IMR-90 (cell line): ENCODE data around the gene RBFOX1. TPM values are rescaled to one million over a fixed set of nuclear protein-coding genes. Genes with fewer than 3 reads are reported as not detected.

ENCODE experiments used
- ATAC-seq: fragments of 200-7000 bp; cut with Tn5 transposase; 2 replicates; pipeline ENCODE4 v1.9.1; 2020; ENCODE audit warnings: low read depth, mild to moderate bottlenecking, moderate library complexity
- BruUV-seq: library from RNA; stranded (reverse); fragments of 400-500 nt; replicated peaks from 2 replicates; lab custom pipeline; 2021; lab: Mats Ljungman, UMichigan
- CTCF ChIA-PET: fragments of 300-600 bp; formaldehyde crosslinking; extraction: SDS; loops from one replicate; lab custom pipeline; 2021; ENCODE audit warnings: antibody characterized with exemption; lab: Yijun Ruan, JAX
- POLR2A ChIA-PET: fragments of 300-600 bp; sonication (Branson Sonifier 250); formaldehyde crosslinking; loops from one replicate; lab custom pipeline; 2022; ENCODE audit warnings: antibody characterized with exemption; ENCODE audit not compliant: unreplicated experiment; lab: Charles Lee
- DNase-seq: peaks from one replicate; pipeline ENCODE4 v3.0.0; 2013
- H2AFZ ChIP-seq: replicated peaks from 2 replicates; pipeline ENCODE3; 2013; ENCODE audit warnings: low read length, mild to moderate bottlenecking; ENCODE audit not compliant: poor library complexity
- H2AK5ac ChIP-seq: 2 replicates; pipeline ENCODE4 v1.6.1; 2013; ENCODE audit warnings: low read depth, low read length, inconsistent platforms
- H2AK9ac ChIP-seq: replicated peaks from 2 replicates; pipeline ENCODE3; 2013; ENCODE audit warnings: mild to moderate bottlenecking, low read depth, low read length, moderate library complexity; ENCODE audit not compliant: poor library complexity
- H2BK120ac ChIP-seq: 2 replicates; pipeline ENCODE4 v1.6.1; 2013; ENCODE audit warnings: low read depth, low read length, inconsistent platforms
- H2BK15ac ChIP-seq: 3 replicates; pipeline ENCODE4 v1.6.1; 2013; ENCODE audit warnings: low read depth, low read length, inconsistent platforms
- H2BK20ac ChIP-seq: 2 replicates; pipeline ENCODE4 v1.6.1; 2013; ENCODE audit warnings: low read depth, mild to moderate bottlenecking, inconsistent platforms, low read length, moderate library complexity
- H2BK5ac ChIP-seq: 2 replicates; pipeline ENCODE4 v1.6.1; 2013; ENCODE audit warnings: mild to moderate bottlenecking, low read depth, low read length, inconsistent platforms; ENCODE audit not compliant: poor library complexity, severe bottlenecking
- H3K14ac ChIP-seq: replicated peaks from 2 replicates; pipeline ENCODE4 v1.6.1; 2013; ENCODE audit warnings: low read depth, low read length, inconsistent platforms
- H3K18ac ChIP-seq: 2 replicates; pipeline ENCODE4 v1.6.1; 2013; ENCODE audit warnings: low read depth, low read length, control low read depth
- H3K23ac ChIP-seq: 2 replicates; pipeline ENCODE4 v1.6.1; 2013; ENCODE audit warnings: low read depth, low read length, inconsistent platforms
- H3K27ac ChIP-seq: 2 replicates; pipeline ENCODE4 v1.5.1; 2013; ENCODE audit warnings: mild to moderate bottlenecking, control low read depth, low read length; ENCODE audit not compliant: insufficient read depth
- H3K27me3 ChIP-seq: 2 replicates; pipeline ENCODE4 v1.6.1; 2013; ENCODE audit warnings: low read length; ENCODE audit not compliant: control insufficient read depth, insufficient read depth
- H3K36me3 ChIP-seq: 2 replicates; pipeline ENCODE4 v1.6.1; 2013; ENCODE audit warnings: low read length, mixed read lengths; ENCODE audit not compliant: control insufficient read depth, insufficient read depth
- H3K4ac ChIP-seq: 2 replicates; pipeline ENCODE4 v1.6.1; 2013; ENCODE audit warnings: low read depth, low read length, inconsistent platforms
- H3K4me1 ChIP-seq: 2 replicates; pipeline ENCODE4 v1.6.1; 2013; ENCODE audit warnings: low read length, mixed read lengths; ENCODE audit not compliant: control insufficient read depth, insufficient read depth
- H3K4me2 ChIP-seq: 2 replicates; pipeline ENCODE4 v1.6.1; 2013; ENCODE audit warnings: low read depth, mild to moderate bottlenecking, control low read depth, low read length, moderate library complexity
- H3K4me3 ChIP-seq: 2 replicates; pipeline ENCODE4 v1.5.1; 2013; ENCODE audit warnings: low read depth, mild to moderate bottlenecking, control low read depth, low read length, moderate library complexity; ENCODE audit not compliant: insufficient read depth
- H3K56ac ChIP-seq: 2 replicates; pipeline ENCODE4 v1.6.1; 2013; ENCODE audit warnings: low read length, inconsistent platforms; ENCODE audit not compliant: insufficient read depth; ENCODE audit errors: extremely low read depth
- H3K79me1 ChIP-seq, 2 experiments: 2 replicates each; pipeline ENCODE4 v1.6.1; 2013; ENCODE audit warnings: low read length in 2 of 2, inconsistent platforms in 1 of 2, low read depth in 1 of 2
- H3K9ac ChIP-seq: 2 replicates; pipeline ENCODE4 v1.6.1; 2013; ENCODE audit warnings: low read depth, low read length, control low read depth
- H3K9me1 ChIP-seq: 2 replicates; pipeline ENCODE4 v1.6.1; 2013; ENCODE audit warnings: low read length, inconsistent platforms; ENCODE audit not compliant: insufficient read depth
- H3K9me3 ChIP-seq: 2 replicates; pipeline ENCODE4 v1.6.1; 2013; ENCODE audit warnings: low read length; ENCODE audit not compliant: control insufficient read depth, insufficient read depth
- H4K20me1 ChIP-seq: 2 replicates; pipeline ENCODE4 v1.6.1; 2013; ENCODE audit warnings: low read length, inconsistent platforms; ENCODE audit not compliant: insufficient read depth
- H4K5ac ChIP-seq: 2 replicates; pipeline ENCODE4 v1.6.1; 2013; ENCODE audit warnings: mild to moderate bottlenecking, low read depth, low read length, control low read depth
- H4K8ac ChIP-seq, 2 experiments: 2 replicates each; pipeline ENCODE4 v1.6.1; 2013; ENCODE audit warnings: low read depth in 2 of 2, low read length in 2 of 2, control low read depth in 1 of 2, inconsistent platforms in 1 of 2
- H4K91ac ChIP-seq: 2 replicates; pipeline ENCODE4 v1.6.1; 2013; ENCODE audit warnings: low read depth, low read length, inconsistent platforms; ENCODE audit not compliant: insufficient read depth
- ELK1 ChIP-seq: fragments of 150-350 bp; IDR thresholded peaks from 2 replicates; pipeline ENCODE4 v1.6.1; 2016; ENCODE audit warnings: low read depth, mild to moderate bottlenecking, low read length, moderate library complexity, borderline replicate concordance
- WGBS, 2 experiments: methylation state at CpG; one replicate each; pipeline versions ENCODE4 v1.1.5 to v1.1.7; 2013; ENCODE audit warnings: missing lambda C conversion rate in 2 of 2; ENCODE audit not compliant: insufficient read length in 1 of 2; ENCODE audit errors: extremely low coverage in 2 of 2; 5-methylcytosine and 5-hydroxymethylcytosine counted together
- dilution Hi-C: fragments of 300-500 bp; cut with HindIII; formaldehyde crosslinking; loops from one replicate; pipeline ENCODE4 v1.14.3; 2018; ENCODE audit warnings: low sequenced_read_pairs; ENCODE audit not compliant: unreplicated experiment
- in situ Hi-C: fragments of 300-500 bp; cut with MboI; formaldehyde crosslinking; loops from 3 replicates; pipeline ENCODE4 v1.14.3; 2019; ENCODE audit warnings: low sequenced_read_pairs, inconsistent platforms, mixed read lengths
- intact Hi-C: fragments of 100-400 bp; cut with micrococcal nuclease; formaldehyde crosslinking; loops from 2 replicates; pipeline ENCODE4 v1.10.0; 2022
- polyA plus RNA-seq, 3 experiments: library from polyadenylated mRNA; depleted of rRNA; stranded (reverse); fragments of >200 nt; gene quantifications; 2 replicates each; pipeline ENCODE4 v1.2.3, GENCODE V29; 2012; ENCODE audit warnings: low replicate concordance in 1 of 3
- total RNA-seq: library from RNA; depleted of rRNA; stranded (reverse); fragments of >200 nt; gene quantifications from 2 replicates; pipeline ENCODE4 v1.2.3, GENCODE V29; 2012

The RBFOX1 gene
- total and polyA plus RNA-seq, 2 of the 4 experiments (the other 2 are of a cell fraction) = not detected

DNA sequence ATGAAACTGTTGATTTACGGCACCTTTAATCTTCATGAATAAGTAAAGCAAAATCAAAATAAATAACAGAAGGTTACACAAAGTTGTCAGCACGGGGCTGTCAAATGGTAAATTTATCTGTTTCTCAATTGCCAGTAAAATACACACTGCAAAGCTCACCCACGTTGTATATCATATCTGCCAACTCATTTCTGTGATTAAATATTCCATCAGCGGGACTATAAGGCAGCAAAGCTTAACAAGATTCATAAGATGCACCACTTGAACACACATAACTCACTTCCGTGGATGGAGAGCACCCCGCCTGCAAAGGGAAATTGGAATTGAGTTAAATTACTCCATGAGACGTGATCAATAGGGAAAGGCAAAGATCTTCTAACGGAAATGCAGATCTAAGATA, 280.0 kb downstream of the RBFOX1 start:
- intact Hi-C loops = no loop called here
- ATAC-seq (no peak), DNase-seq (no peak)
- WGBS, 2 experiments = 8% methylated on average over 2 of the region's 8 CpGs; no CpG with 5 or more reads in 1 of the 2 experiments
- ChIA-PET POLR2A (no interaction called here), CTCF (no interaction called here)
- Histone ChIP-seq H4K8ac (no peak overlapping the region), H3K9ac (no peak overlapping the region), H3K23ac (no peak overlapping the region), H3K9me1 (no peaks in the 10 kb centered on the region), H2BK5ac (no peak overlapping the region), H2AK5ac (no peak overlapping the region), H3K9me3 (peaks cover 7% of the 10 kb centered on the region), H3K36me3 (no peaks in the 10 kb centered on the region), H2BK20ac (no peak overlapping the region), H3K4me3 (no peak overlapping the region), H3K27me3 (no peaks in the 10 kb centered on the region), H3K79me1 (no peaks in the 10 kb centered on the region), H3K56ac (no peak overlapping the region), H3K14ac (no peak overlapping the region), H2BK15ac (no peak overlapping the region), H3K4me1 (no peaks in the 10 kb centered on the region), H3K18ac (no peak overlapping the region), H2BK120ac (no peak overlapping the region), H2AK9ac (no peak overlapping the region), H2AFZ (no peak overlapping the region), H3K27ac (no peak overlapping the region), H3K4ac (no peak overlapping the region), H3K4me2 (no peak overlapping the region), H4K20me1 (no peaks in the 10 kb centered on the region), H4K5ac (no peak overlapping the region), H4K91ac (no peak overlapping the region)
- in situ Hi-C loops = no loop called here
- no peak for TF ChIP-seq ELK1
- dilution Hi-C loops = no loop called here
- BruUV-seq = no TSS peak
